NT2/D1 (cell line): ENCODE data around the gene KCNH6.

Experiments
- SUZ12 ChIP-seq: IDR thresholded peaks from 2 replicates; pipeline ENCODE4 v1.6.1; 2011; ENCODE audit not compliant: insufficient read length, insufficient read depth; ENCODE audit errors: extremely low read depth
- ZNF274 ChIP-seq: IDR thresholded peaks from 2 replicates; pipeline ENCODE4 v1.6.1; 2011; ENCODE audit warnings: mild to moderate bottlenecking, low read depth, low read length

GRCh38 chr17:63514974-63515373, 8.2 kb upstream of the KCNH6 start:
- no peak for TF ChIP-seq ZNF274
- no peak for TF ChIP-seq SUZ12
